Iris pigment epithelial cell (primary cell): ENCODE measurements around the gene RHEX.
A peak's percentile ranks its signal among the peaks of the same experiment; 100 is the strongest.

Experiments
- DNase-seq: peaks from one replicate; pipeline ENCODE4 v3.0.0-alpha.2; 2011; ENCODE audit warnings: low read depth

Gene RHEX, protein sequence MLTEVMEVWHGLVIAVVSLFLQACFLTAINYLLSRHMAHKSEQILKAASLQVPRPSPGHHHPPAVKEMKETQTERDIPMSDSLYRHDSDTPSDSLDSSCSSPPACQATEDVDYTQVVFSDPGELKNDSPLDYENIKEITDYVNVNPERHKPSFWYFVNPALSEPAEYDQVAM

GRCh38 chr1:206052919-206053610, at the start of gene RHEX:
TSS of gene RHEX (plus strand) at chr1:206053173. CDS start at chr1:206097829, 44,656 bp downstream.
- DNase-seq = peak; percentile 38

- DNase-seq = no peak
Measured at GRCh38 chr1:206003854-206004800, 48.8 kb upstream of the RHEX start.

GRCh38 chr1:206004826-206005225, 48.1 kb upstream of the RHEX start:
- DNase-seq = no peak

- DNase-seq = no peak
Measured at GRCh38 chr1:206005234-206005633, 47.7 kb upstream of the RHEX start.

- DNase-seq = no peak
Measured at GRCh38 chr1:206005778-206006180, 47.2 kb upstream of the RHEX start.

GRCh38 chr1:206006946-206007345, 46.0 kb upstream of the RHEX start:
- DNase-seq = no peak

GRCh38 chr1:206010060-206010459, 42.9 kb upstream of the RHEX start:
- DNase-seq = no peak

- DNase-seq = no peak
Measured at GRCh38 chr1:206011057-206011456, 41.9 kb upstream of the RHEX start.

DNA sequence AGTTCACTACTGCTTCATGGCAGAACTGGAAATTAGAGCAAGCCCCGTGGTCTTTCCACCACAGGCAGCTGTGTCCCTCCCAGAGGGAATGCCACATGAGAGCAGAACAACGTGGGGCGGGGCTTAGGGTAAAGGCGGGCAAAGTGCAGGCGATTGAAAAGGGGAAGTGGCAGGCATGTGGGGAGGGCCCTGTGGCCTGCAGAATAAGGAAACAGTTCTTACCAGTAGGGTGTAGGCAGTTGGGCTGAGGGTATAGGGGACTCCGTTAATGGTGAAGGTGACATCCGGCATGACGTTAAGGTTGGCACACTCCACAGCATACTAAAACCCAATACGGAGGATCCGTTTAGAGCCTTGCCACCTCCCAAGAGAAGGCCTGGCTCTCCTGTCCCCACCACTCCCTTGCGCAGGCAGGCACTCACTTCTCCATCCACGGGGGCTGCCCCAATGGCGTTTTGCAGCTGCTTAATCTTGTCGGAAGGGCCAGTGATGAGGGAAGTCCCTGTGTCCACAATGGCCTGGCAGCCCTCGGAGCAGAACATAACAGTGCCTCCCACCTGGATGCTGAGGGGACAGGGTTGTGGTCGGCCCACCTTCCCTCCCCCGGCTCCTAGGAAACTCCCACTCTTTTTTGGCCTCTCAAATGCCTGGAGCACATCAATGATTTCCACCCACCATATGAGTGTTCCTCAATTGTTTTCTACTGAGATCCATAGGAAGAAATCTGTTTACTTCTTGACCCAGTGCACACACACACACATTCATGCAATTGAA, 40.7 kb upstream of the RHEX start:
- DNase-seq = no peak

- DNase-seq = no peak
Measured at GRCh38 chr1:206013026-206013795, 39.8 kb upstream of the RHEX start.

DNA sequence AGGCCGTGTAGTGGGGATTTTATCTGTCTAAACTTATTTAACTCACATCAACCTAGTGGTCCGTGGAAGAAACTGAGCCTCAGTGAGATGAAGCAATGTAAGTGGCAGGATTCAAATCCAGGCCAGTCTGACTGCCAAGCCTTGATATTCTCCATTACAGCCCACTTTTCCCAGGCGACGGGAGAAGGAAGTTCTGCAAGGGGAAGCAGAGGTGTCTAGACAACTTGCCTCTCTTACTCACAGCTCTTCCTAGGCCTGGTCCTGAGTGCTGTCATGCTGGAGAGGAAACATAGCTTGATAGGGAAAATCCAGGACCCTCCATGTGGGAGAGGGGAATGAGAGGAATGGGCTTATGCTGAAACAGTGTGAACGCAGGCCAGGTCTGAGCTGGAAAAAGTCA, 38.4 kb upstream of the RHEX start:
- DNase-seq = no peak

DNA sequence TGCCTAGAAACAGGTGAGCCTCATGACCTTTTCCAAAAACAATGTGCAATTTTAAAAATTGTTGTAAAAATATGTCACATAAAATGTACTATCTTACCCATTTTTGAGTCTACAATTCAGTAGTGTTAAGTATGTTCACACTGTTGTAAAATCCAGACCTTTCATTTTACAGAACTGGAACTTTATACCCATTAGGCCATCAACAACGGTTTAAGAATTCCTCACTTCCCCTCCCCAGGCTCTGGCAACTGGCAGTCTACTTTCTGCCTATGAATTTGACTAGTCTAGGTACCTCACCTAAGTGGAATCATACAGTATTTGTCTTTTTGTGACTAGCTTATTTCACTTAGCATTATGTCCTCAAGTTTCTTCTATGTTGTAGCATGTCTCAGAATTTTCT, 37.9 kb upstream of the RHEX start:
- no peak for DNase-seq

- DNase-seq = no peak
Measured at GRCh38 chr1:206020393-206021007, 32.5 kb upstream of the RHEX start.

DNA sequence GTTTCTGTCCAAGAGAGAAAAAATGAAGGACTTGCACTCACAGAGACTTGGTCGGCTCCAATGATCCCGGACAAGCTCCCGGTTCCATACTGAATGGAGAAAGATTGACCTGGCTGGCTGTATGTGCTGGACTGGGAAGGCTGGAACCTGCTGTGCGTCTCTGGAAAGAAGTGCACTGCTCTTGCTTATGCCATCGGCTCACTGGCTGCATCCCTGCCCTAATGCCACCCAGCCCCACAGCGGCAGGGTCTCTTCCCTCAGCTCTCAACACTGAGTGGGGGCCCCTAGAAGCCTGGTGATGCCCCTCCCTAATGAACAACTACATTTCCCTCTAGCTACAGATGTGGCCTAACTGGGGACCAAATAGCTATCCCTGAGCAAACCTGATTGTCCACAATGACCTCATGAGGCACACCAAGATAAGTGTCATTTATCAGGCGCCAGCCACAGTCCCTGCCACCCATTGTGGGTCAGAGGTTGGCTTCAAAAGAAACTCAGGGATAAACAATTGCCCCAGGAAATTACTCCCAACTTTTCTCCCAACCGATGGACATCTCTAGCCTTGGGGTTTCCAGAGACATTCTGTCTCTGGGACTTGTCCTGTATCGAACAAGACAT, 31.9 kb upstream of the RHEX start:
- no peak for DNase-seq

GRCh38 chr1:206021626-206022365, 31.2 kb upstream of the RHEX start:
- peak; percentile 59 for DNase-seq

- DNase-seq = no peak
Measured at GRCh38 chr1:206022766-206023165, 30.2 kb upstream of the RHEX start.

DNA sequence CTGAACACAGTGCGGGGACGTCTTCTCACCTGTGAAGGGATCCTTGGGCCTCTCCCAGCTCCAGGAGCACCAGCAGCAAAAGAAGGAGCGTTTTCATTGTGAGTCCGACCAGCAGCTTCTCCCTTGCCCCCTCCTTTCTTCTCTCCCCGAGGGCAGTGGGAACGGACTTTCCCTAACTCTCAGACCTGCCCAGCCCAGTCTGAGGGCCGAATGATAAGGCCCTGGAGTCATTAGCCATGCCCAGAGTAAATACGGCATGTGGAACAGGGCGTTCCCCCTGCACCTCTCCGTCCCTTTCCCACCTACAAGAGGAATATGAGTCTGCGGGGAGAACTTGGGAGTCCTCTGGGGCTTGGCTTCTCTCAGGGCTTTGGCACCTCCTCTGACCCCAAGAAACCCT, 29.3 kb upstream of the RHEX start, which contains the start of gene CTSE:
Gene CTSE (minus strand): TSS at position 201 of the 400 bp plus-strand sequence. CDS start 104 bp downstream, at position 97.
- no peak for DNase-seq

- no peak for DNase-seq
Measured at GRCh38 chr1:206025283-206025820, 27.6 kb upstream of the RHEX start.

DNA sequence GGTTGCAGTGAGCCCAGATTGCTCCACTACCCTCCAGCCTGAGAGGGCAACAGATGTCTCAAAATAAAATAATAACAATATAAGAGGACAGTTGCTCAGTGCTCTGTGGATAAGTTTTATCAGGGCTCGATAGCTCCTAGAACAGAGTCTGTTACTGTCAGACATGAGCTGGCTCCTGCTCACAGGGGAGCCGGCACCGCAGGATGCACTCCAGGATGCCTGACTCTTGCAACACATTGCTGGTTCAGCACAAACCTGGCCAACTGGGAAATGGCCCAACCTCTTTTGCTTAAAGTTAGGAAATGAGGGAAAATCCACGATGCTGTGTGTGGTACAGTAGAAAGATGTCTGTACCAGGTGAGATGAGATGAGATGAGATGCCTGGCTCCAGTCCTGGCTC, 23.5 kb upstream of the RHEX start:
- peak; percentile 70 for DNase-seq
